H1 (cell line): ENCODE data around the gene HMCN1. TPM values are rescaled to one million over a fixed set of nuclear protein-coding genes. Genes with fewer than 3 reads are reported as not detected.

Experiments
- CTCF ChIA-PET: fragments of 300-600 bp; sonication (Branson Sonifier 250); formaldehyde crosslinking; loops from one replicate; lab custom pipeline; 2021; ENCODE audit not compliant: partially characterized antibody; lab: Charles Lee
- POLR2A ChIA-PET: fragments of 300-600 bp; sonication (Branson Sonifier 250); formaldehyde crosslinking; loops from one replicate; lab custom pipeline; 2021; ENCODE audit warnings: inconsistent platforms; ENCODE audit not compliant: partially characterized antibody; lab: Charles Lee
- DNase-seq, 2 experiments: peaks; one replicate each; pipeline versions ENCODE4 v3.0.0 to v3.0.0-alpha.2; 2010 to 2022; ENCODE audit warnings: low spot score in 2 of 2, low read depth in 1 of 2, mixed read lengths in 1 of 2
- FAIRE-seq: peaks from 2 replicates; lab custom pipeline; 2011; peaks lifted over from hg19 to GRCh38; lab: Jason Lieb, UNC
- H2AFZ ChIP-seq: 2 replicates; pipeline ENCODE4 v1.8.1; 2012; ENCODE audit warnings: low read length, inconsistent platforms
- H2AK5ac ChIP-seq: 2 replicates; pipeline ENCODE4 v1.6.1; 2013; ENCODE audit warnings: low read depth, low read length
- H2BK120ac ChIP-seq: replicated peaks from 2 replicates; pipeline ENCODE3; 2013; ENCODE audit warnings: low read depth, low read length, inconsistent platforms
- H2BK12ac ChIP-seq: 2 replicates; pipeline ENCODE4 v1.6.1; 2013; ENCODE audit warnings: low read depth, low read length
- H2BK15ac ChIP-seq: 2 replicates; pipeline ENCODE4 v1.6.1; 2013; ENCODE audit warnings: low read length
- H2BK20ac ChIP-seq: 2 replicates; pipeline ENCODE4 v1.6.1; 2013; ENCODE audit warnings: low read length
- H2BK5ac ChIP-seq: 2 replicates; pipeline ENCODE4 v1.6.1; 2013; ENCODE audit warnings: low read depth, low read length
- H3K14ac ChIP-seq: 2 replicates; pipeline ENCODE4 v1.6.1; 2013; ENCODE audit warnings: inconsistent platforms; ENCODE audit not compliant: insufficient read length
- H3K18ac ChIP-seq: 2 replicates; pipeline ENCODE4 v1.6.1; 2013; ENCODE audit warnings: low read length; ENCODE audit errors: extremely low read depth
- H3K23ac ChIP-seq: 2 replicates; pipeline ENCODE4 v1.6.1; 2013; ENCODE audit warnings: inconsistent platforms; ENCODE audit not compliant: insufficient read length
- H3K23me2 ChIP-seq: 2 replicates; pipeline ENCODE4 v1.6.1; 2013; ENCODE audit warnings: low read depth, low read length
- H3K27ac ChIP-seq: 2 replicates; pipeline ENCODE4 v1.6.1; 2011; ENCODE audit warnings: low read depth, low read length, inconsistent platforms
- H3K27me3 ChIP-seq, 4 experiments: replicated peaks in 1 of 4; 1 replicate in 1 of 4; 2 replicates in 3 of 4; pipeline versions ENCODE4 v1.6.1 to v1.8.1; 2011 to 2013; ENCODE audit warnings: low read length in 3 of 4, mild to moderate bottlenecking in 3 of 4, inconsistent platforms in 2 of 4, mixed read lengths in 2 of 4, moderate library complexity in 1 of 4; ENCODE audit not compliant: control insufficient read depth in 3 of 4, insufficient read depth in 3 of 4; ENCODE audit errors: extremely low read depth in 1 of 4
- H3K36me3 ChIP-seq, 4 experiments: 2 replicates each; pipeline versions ENCODE4 v1.6.1 to v1.8.1; 2011 to 2013; ENCODE audit warnings: mild to moderate bottlenecking in 4 of 4, low read length in 3 of 4, moderate library complexity in 2 of 4, control low read depth in 1 of 4, inconsistent platforms in 1 of 4; ENCODE audit not compliant: insufficient read depth in 4 of 4, control insufficient read depth in 2 of 4
- H3K4ac ChIP-seq: replicated peaks from 2 replicates; pipeline ENCODE3; 2013; ENCODE audit warnings: low read length, low read depth, mixed read lengths, inconsistent platforms; ENCODE audit not compliant: insufficient read length
- H3K4me1 ChIP-seq, 4 experiments: replicated peaks in 1 of 4; 1 replicate in 1 of 4; 2 replicates in 3 of 4; pipeline versions ENCODE4 v1.6.1 to v1.8.1; 2011 to 2013; ENCODE audit warnings: low read length in 3 of 4, inconsistent platforms in 2 of 4, mixed read lengths in 1 of 4; ENCODE audit not compliant: insufficient read depth in 4 of 4, control insufficient read depth in 3 of 4
- H3K4me2 ChIP-seq, 2 experiments: 2 replicates each; pipeline versions ENCODE4 v1.6.1 to v1.8.1; 2011 to 2013; ENCODE audit warnings: low read depth in 2 of 2, low read length in 2 of 2, control low read depth in 1 of 2, inconsistent platforms in 1 of 2, mild to moderate bottlenecking in 1 of 2; ENCODE audit not compliant: insufficient read depth in 1 of 2
- H3K4me3 ChIP-seq, 4 experiments: fragments of 200-600, 300-600 bp in 1 of 4; sonication (generic), shearing (Covaris generic), sonication (Bioruptor Twin) in 1 of 4; 2 replicates each; pipeline versions ENCODE4 v1.5.1 to v1.8.1; 2011 to 2016; ENCODE audit warnings: low read length in 4 of 4, low read depth in 3 of 4, control low read depth in 2 of 4, inconsistent platforms in 2 of 4, mild to moderate bottlenecking in 2 of 4, mixed read lengths in 1 of 4, moderate library complexity in 1 of 4; ENCODE audit not compliant: insufficient read depth in 2 of 4; ENCODE audit errors: extremely low read depth in 1 of 4
- H3K56ac ChIP-seq: replicated peaks from 2 replicates; pipeline ENCODE3; 2013; ENCODE audit warnings: low read depth, mild to moderate bottlenecking, mixed read lengths, low read length, inconsistent platforms; ENCODE audit not compliant: insufficient read length
- H3K79me1 ChIP-seq: 2 replicates; pipeline ENCODE4 v1.6.1; 2013; ENCODE audit warnings: low read depth, low read length, control low read depth
- H3K79me2 ChIP-seq, 2 experiments: 2 replicates each; pipeline versions ENCODE4 v1.6.1 to v1.8.1; 2012 to 2013; ENCODE audit warnings: low read length in 2 of 2, mild to moderate bottlenecking in 2 of 2, inconsistent platforms in 1 of 2; ENCODE audit not compliant: insufficient read depth in 2 of 2, control insufficient read depth in 1 of 2
- H3K9ac ChIP-seq, 4 experiments: replicated peaks in 1 of 4; 1 replicate in 1 of 4; 2 replicates in 3 of 4; pipeline versions ENCODE4 v1.6.1 to v1.8.1; 2011 to 2013; ENCODE audit warnings: low read depth in 3 of 4, low read length in 3 of 4, control low read depth in 2 of 4, mild to moderate bottlenecking in 2 of 4, moderate library complexity in 2 of 4, inconsistent platforms in 1 of 4; ENCODE audit errors: extremely low read depth in 1 of 4
- H3K9me3 ChIP-seq, 2 experiments: 2 replicates each; pipeline versions ENCODE4 v1.6.1 to v1.8.1; 2012 to 2013; ENCODE audit warnings: mild to moderate bottlenecking in 2 of 2, moderate library complexity in 2 of 2, control low read depth in 1 of 2, inconsistent platforms in 1 of 2, low read depth in 1 of 2, low read length in 1 of 2, mixed read lengths in 1 of 2; ENCODE audit not compliant: insufficient read depth in 2 of 2
- H4K20me1 ChIP-seq, 2 experiments: replicated peaks in 1 of 2; 2 replicates each; pipeline versions ENCODE3 to v1.8.1; 2011 to 2013; ENCODE audit warnings: inconsistent platforms in 2 of 2, low read length in 2 of 2, mild to moderate bottlenecking in 1 of 2; ENCODE audit not compliant: insufficient read depth in 2 of 2, control insufficient read depth in 1 of 2
- H4K5ac ChIP-seq: 2 replicates; pipeline ENCODE4 v1.6.1; 2013; ENCODE audit warnings: low read length, low read depth, mixed read lengths, inconsistent platforms; ENCODE audit not compliant: insufficient read length
- H4K8ac ChIP-seq: 2 replicates; pipeline ENCODE4 v1.8.0; 2013; ENCODE audit warnings: mild to moderate bottlenecking, moderate library complexity, low read length, inconsistent platforms; ENCODE audit not compliant: insufficient read depth; ENCODE audit errors: extremely low read depth
- H4K91ac ChIP-seq: replicated peaks from 2 replicates; pipeline ENCODE3; 2013; ENCODE audit warnings: low read length, mixed read lengths, inconsistent platforms; ENCODE audit not compliant: insufficient read length
- BACH1 ChIP-seq: IDR thresholded peaks from 2 replicates; pipeline ENCODE4 v1.6.1; 2012; ENCODE audit warnings: low read length, improper control_type of control experiment
- CHD1 ChIP-seq: IDR thresholded peaks from 2 replicates; pipeline ENCODE4 v1.6.1; 2012; ENCODE audit warnings: low read depth, low read length, improper control_type of control experiment
- EP300 ChIP-seq, 2 experiments: IDR thresholded peaks; 1 replicate in 1 of 2; 2 replicates in 1 of 2; pipeline ENCODE4 v1.6.1; 2011 to 2012; ENCODE audit warnings: low read depth in 2 of 2, low read length in 2 of 2, mild to moderate bottlenecking in 2 of 2, borderline replicate concordance in 1 of 2, inconsistent platforms in 1 of 2, moderate library complexity in 1 of 2
- JUND ChIP-seq: IDR thresholded peaks from 2 replicates; pipeline ENCODE4 v1.6.1; 2011; ENCODE audit warnings: mild to moderate bottlenecking, improper control_type of control experiment, low read length
- SP1 ChIP-seq: IDR thresholded peaks from 2 replicates; pipeline ENCODE4 v1.6.1; 2011; ENCODE audit warnings: low read depth, low read length
- SUZ12 ChIP-seq: fragments of 200-600 bp; sonication (generic); IDR thresholded peaks from 2 replicates; pipeline ENCODE4 v1.6.1; 2012; ENCODE audit warnings: mild to moderate bottlenecking, inconsistent platforms, low read length, moderate library complexity, mixed read lengths
- WGBS, 2 experiments: shearing (Covaris generic) in 1 of 2; methylation state at CpG; one replicate each; pipeline versions ENCODE4 v1.1.6 to v1.1.7; 2013 to 2015; ENCODE audit warnings: low lambda C conversion rate in 2 of 2, mixed read lengths in 2 of 2, inconsistent platforms in 1 of 2, low coverage in 1 of 2, missing lambda C conversion rate in 1 of 2; ENCODE audit not compliant: insufficient replicate concordance in 2 of 2, insufficient coverage in 1 of 2, insufficient read length in 1 of 2; ENCODE audit errors: extremely low coverage in 1 of 2, missing lambda C conversion rate in 1 of 2; 5-methylcytosine and 5-hydroxymethylcytosine counted together
- polyA plus RNA-seq, 7 experiments: library from polyadenylated mRNA; depleted of rRNA in 3 of 7; stranded (reverse) in 5 of 7; unstranded in 2 of 7; fragments of >200 nt in 5 of 7; fragments of 200-250 nt in 2 of 7; gene quantifications; 1 replicate in 5 of 7; 2 replicates in 1 of 7; 4 replicates in 1 of 7; pipeline versions ENCODE4 v1.2.1 to v1.2.3, GENCODE V29; 2011 to 2013; ENCODE audit warnings: missing spikeins in 2 of 7, mixed read lengths in 2 of 7
- total RNA-seq: library from RNA; stranded (reverse); fragmentation: NEBNext Ultra II Directional; extraction: Animal tissue kit (Norgen Biotek cat#: 25700); gene quantifications from 2 replicates; pipeline ENCODE4 v1.2.1, GENCODE V29; 2021
- TF ChIP-seq, protein P1 (sequence below): IDR thresholded peaks from 2 replicates; pipeline ENCODE4 v1.6.1; 2011; ENCODE audit warnings: low read depth, mild to moderate bottlenecking, low read length; ENCODE audit not compliant: insufficient read depth
- TF ChIP-seq, protein P2 (sequence below): IDR thresholded peaks from 2 replicates; pipeline ENCODE4 v1.6.1; 2012; ENCODE audit warnings: low read length, inconsistent platforms

The HMCN1 gene
- total and polyA plus RNA-seq, 2 of the 8 experiments (the other 6 are each of a cell fraction or from before 2014, with no cell fraction given) = 13.8 to 14.6 TPM

DNA sequence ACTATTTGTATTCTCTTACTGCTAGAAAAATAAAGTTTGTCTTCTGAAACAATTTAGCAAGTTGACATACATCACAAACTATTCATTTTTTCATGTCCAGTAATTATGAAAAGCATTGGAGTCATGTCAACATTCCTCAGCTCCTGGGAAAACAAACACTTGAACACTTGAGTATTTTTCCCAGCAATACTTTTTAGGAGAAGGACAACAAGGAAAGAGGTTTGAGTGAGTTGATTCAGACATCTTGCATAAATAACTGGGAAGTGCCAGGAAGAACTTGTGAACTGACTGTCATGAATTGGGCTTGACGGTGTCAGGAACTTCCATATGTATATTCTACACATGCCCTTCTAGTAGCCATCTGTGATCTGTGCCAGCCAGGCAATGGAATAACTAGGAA, 195.6 kb downstream of the HMCN1 start:
- no peaks in the 10 kb centered on the region for H3K79me2 ChIP-seq
- H3K79me1 ChIP-seq = no peaks in the 10 kb centered on the region
- H2AK5ac ChIP-seq = no peak overlapping the region
- DNase-seq (no peak), FAIRE-seq (no peak)
- H2BK5ac ChIP-seq = no peak overlapping the region
- no peak overlapping the region for H3K9ac ChIP-seq
- no peaks in the 10 kb centered on the region for H4K20me1 ChIP-seq
- H2AFZ ChIP-seq = no peak overlapping the region
- H3K56ac ChIP-seq = no peak overlapping the region
- no peak overlapping the region for H3K27ac ChIP-seq
- POLR2A ChIA-PET = interaction anchor here (0.6 kb wide), 2 partner anchors 266 to 343 kb away, joined by 3 to 4 read pairs; no protein-coding TSS in a partner anchor
- no peak overlapping the region for H3K23ac ChIP-seq
- no peak overlapping the region for H2BK15ac ChIP-seq
- H3K4me3 ChIP-seq = no peak overlapping the region
- CTCF ChIA-PET = no interaction called here
- no peak overlapping the region for H4K8ac ChIP-seq
- peaks cover 0 to 6% (median 0%) of the 10 kb centered on the region in 4 experiments; a peak in 2 of 7 replicates for H3K4me1 ChIP-seq
- whole genome bisulfite sequencing, 2 experiments = 89% methylated on average over 1 of the region's 1 CpG; no CpG with 5 or more reads in 1 of the 2 experiments
- no peak overlapping the region for H2BK120ac ChIP-seq
- no peak overlapping the region for H3K18ac ChIP-seq
- no peak overlapping the region for H4K5ac ChIP-seq
- no peak overlapping the region for H3K4ac ChIP-seq
- TF ChIP-seq SP1 (no peak), JUND (no peak), BACH1 (no peak), CHD1 (no peak), SUZ12 (no peak), EP300 (IDR thresholded peaks at IDR 0.05; ENCODE audit: borderline replicate concordance in 1 of 2, low read depth in 2 of 2, low read length in 2 of 2) (no peak)
- TF ChIP-seq, protein P1, sequence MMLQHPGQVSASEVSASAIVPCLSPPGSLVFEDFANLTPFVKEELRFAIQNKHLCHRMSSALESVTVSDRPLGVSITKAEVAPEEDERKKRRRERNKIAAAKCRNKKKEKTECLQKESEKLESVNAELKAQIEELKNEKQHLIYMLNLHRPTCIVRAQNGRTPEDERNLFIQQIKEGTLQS = no peak
- TF ChIP-seq, protein P2, sequence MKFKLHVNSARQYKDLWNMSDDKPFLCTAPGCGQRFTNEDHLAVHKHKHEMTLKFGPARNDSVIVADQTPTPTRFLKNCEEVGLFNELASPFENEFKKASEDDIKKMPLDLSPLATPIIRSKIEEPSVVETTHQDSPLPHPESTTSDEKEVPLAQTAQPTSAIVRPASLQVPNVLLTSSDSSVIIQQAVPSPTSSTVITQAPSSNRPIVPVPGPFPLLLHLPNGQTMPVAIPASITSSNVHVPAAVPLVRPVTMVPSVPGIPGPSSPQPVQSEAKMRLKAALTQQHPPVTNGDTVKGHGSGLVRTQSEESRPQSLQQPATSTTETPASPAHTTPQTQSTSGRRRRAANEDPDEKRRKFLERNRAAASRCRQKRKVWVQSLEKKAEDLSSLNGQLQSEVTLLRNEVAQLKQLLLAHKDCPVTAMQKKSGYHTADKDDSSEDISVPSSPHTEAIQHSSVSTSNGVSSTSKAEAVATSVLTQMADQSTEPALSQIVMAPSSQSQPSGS = no peak
- no peaks in the 10 kb centered on the region for H3K36me3 ChIP-seq
- H4K91ac ChIP-seq = no peak overlapping the region
- H3K4me2 ChIP-seq = no peak overlapping the region
- no peaks in the 10 kb centered on the region for H3K23me2 ChIP-seq
- no peaks in the 10 kb centered on the region for H3K27me3 ChIP-seq
- H3K9me3 ChIP-seq = no peaks in the 10 kb centered on the region
- no peak overlapping the region for H3K14ac ChIP-seq
- no peak overlapping the region for H2BK20ac ChIP-seq
- H2BK12ac ChIP-seq = no peak overlapping the region
